Activated CD4-positive, alpha-beta T cell treated with anti-CD3 and anti-CD28 coated beads, Interleukin-2, amount 50 U/mL, for 24 hours (primary cell): ENCODE measurements around the gene WDR3.

Source experiments
- DNase-seq, 2 donors: peaks; one replicate each; pipeline ENCODE4 v3.0.0-alpha.2; 2020; ENCODE audit warnings: low read depth in 1 of 2, low spot score in 1 of 2

WDR3 gene

DNA sequence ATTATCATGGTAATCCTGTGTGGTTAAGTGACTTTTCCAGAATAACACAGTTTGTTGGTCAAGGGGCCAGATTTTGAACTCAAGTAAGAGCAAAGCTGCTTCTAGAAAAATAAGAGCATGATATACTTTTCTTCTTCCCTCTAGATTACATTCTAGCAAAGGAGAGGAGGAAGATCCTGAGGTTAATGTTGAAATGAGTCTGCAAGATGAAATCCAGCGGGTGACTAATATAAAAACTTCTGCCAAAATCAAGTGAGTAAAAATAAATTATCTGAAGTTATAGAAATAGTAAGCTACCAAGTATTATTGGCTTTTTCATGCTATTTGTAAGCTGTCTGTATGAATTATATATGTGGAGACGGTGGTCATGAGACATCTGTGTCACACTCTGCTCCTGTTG, 12.8 kb downstream of the WDR3 start:
- DNase-seq: no peak

- no peak for DNase-seq
Observed at GRCh38 chr1:117952386-117952785, 22.8 kb downstream of the WDR3 start.

- no peak for DNase-seq
Observed at GRCh38 chr1:117959364-117959763, 29.8 kb downstream of the WDR3 start.

DNA sequence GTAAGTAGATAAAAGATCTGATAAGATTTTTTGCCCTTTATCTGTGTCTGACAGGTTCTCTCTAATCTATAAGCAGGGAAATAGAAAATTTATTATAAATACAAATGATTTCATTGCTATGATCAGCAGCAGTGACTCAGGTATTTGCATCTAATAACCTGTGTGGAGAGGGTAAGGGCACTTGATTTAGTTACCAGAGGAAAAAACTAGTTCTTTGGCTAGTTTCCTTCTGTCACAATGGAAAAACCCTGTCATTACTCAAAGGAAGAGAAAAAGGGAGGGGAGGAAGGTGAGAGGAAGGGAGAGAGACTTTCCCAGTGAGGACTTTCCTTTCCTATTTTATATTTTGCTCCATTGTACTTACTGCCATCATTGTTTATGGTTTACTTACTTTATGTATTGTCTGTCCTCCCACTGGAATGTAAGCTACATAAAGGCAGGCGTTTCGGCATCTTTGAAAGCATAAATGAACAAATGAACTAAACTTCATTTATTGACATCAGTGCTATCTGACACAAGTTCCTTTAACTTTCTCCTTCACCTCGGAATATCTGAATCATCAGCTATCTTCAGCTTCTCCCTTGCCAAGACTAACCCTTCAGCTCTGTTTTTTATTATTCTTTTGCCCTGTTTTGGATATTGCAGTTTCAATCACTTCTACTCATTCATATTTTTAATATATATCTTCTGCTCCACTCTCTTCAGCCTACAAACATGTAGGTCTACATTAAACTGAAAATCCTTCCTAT, 34.9 kb downstream of the WDR3 start:
- no peak for DNase-seq

DNA sequence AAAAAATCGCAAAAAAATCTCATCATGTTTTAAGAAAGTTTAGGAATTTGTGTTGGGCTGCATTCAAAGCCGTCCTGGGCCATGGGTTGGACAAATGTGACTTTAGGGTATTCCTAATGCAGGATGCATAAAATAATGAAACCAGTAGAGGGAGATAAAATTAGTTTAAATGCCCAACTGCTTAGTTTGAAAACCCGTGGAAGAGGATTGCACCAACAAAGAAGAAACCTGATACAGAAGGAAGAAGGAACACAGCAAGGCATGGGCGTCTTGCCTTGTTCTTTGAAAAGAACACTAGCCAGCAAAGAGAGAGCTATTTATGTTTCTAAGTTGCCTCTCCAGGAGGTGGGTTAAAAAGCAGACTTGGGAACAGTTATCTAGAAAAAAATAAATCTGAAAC, 37.9 kb downstream of the WDR3 start:
- no peak for DNase-seq

- DNase-seq: no peak
Observed at GRCh38 chr1:117967881-117968280, 38.3 kb downstream of the WDR3 start.

DNA sequence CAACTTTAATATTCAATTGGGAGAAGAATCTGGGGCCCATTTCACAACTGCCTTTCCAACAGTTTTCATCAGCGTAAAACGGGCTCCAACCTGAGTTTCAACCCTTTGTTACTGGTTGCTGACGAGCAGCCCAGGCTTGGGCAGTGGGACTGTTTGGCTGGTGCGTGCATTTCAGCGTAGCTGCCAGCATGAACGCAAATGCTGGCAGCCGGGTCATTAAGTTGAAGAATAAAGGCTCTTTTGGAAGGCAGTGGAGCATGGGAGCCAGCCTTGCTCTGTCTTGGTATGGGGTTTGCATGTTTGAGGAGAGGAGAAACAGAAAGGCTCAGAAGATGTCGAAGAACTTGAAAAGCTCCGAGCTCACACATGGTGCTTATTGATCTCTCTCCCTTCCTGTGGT, 40.7 kb downstream of the WDR3 start:
- no peak for DNase-seq

DNA sequence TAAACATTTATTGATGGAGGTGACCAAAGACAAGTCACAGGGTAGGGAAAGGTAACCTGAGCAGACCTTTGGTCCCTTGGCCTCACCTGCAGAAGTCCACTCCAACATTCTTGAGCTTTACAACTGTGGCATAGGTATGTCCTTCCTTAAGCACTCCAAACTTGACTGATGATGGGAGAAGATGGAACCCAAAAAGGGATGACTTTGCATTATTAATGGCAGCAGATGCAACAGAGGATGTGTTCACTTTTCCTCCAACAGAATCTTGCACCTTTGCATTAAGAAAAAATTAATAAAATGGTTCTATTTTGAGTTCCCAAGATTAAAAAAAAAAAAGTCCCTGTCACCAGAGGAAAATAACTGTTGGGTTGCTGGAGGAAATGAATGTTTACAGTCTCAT, 42.2 kb downstream of the WDR3 start:
- no peak for DNase-seq

- no peak for DNase-seq
Observed at GRCh38 chr1:117976381-117976780, 46.8 kb downstream of the WDR3 start.

DNA sequence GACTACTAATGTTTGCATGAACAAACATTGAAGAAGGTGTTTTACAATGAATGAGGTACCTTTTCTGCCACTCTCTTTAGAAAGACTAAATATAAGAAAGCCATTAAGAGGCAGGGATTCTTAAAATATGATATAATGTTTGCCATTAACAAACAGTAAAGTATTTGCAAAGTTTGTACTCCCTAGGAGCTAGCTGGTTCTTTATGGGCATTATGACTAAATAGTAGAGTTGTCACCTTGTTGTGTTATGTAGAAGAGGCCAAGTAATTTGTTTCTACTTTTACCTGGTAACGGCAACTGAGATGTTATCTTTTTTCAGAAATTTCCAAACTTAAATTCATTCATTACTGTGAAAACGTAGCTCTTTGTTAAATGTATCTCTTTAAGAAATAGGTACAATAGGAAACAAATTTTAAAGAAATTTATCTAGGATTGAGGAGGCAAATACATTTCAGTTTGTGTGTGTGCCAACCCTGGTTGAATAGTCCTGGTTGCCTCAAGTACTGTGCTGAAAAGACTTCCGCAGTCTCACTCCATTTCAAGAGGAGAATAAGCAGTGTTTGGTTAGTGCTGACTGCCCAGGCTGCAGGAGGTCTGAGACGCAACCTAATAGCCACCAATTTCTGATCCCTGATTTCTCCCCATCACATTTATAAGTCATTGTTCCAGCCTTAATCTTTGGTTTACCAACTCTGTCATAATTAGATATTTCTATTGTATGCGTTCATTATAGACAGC, 52.1 kb downstream of the WDR3 start:
- no peak for DNase-seq

DNA sequence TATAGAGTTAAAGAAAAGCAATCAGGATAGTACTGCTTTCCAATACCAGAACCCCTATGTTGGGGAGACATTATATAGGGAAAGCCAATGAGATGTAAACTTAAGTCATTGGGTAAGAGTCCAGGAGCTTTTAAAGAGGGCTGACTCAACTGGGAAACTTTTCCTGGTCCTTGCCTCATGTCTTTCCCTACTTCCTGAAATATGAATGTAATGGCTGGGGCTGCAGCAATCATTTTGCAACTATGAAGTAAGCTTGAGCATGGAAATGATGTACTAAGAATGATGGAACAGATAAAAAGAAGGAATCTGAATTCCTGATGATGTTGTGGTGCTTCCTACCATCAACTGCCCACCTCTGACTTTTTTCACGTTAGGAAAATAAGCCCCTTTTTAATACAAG, 55.7 kb downstream of the WDR3 start:
- no peak for DNase-seq

DNA sequence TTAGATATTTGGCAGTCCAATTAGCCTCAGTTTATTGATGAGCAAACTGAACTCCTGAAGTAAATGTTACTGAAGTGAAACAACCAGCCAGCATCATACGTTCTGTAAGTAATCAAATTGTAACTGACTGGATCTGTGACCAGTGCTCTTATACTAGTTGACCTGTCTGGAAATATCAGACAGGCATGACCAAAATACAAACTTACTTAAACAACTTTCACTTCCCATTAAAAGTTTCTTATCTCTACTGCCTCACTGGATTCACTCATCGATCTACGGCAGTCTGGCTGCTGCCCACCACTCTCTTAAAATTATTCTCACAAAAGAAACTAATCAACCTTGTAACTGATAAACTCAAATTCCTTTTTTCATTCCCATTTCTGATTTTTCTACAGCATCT, 56.4 kb downstream of the WDR3 start:
- DNase-seq: no peak

DNA sequence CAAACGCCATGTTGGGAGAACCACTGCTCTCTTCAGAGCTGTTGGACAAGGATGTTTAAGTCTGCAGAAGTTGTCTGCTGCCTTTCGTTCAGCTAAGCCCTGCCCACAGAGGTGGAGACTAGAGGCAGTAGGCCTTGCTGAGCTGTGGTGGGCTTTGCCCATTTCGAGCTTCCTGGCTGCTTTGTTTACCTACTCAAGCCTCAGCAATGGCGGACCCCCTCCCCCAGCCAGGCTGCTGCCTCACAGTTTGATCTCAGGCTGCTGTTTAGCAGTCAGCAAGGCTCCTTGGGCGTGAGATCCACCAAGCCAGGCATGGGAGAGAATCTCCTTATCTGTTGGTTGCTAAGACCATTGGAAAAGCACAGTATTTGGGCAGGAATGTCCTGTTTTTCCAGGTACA, 74.8 kb downstream of the WDR3 start:
- DNase-seq: no peak

GRCh38 chr1:118007391-118007790, 77.9 kb downstream of the WDR3 start:
- DNase-seq: no peak

DNA sequence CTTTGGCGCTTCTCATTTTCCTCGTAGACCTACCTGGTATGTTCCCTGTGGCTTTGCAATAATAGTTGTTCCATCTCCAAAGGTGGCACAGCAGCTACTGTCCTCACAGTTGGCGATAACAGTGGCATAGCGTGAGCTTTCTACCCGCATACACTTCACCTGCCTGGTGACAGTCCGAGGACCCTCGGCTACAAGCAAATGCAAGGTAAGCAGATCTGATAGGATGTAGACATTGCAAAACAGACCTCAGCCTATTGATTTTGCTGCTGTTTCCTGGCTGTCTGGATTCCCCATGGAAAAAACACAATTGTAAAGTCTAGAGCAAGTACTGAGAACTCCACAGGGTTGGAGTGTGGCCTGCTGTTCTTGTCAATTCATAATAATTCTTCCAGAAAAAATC, 78.5 kb downstream of the WDR3 start:
- DNase-seq: no peak

GRCh38 chr1:118012515-118013124, 83.1 kb downstream of the WDR3 start:
- no peak for DNase-seq

GRCh38 chr1:118013336-118013735, 83.8 kb downstream of the WDR3 start:
- no peak for DNase-seq

GRCh38 chr1:118013938-118014337, 84.4 kb downstream of the WDR3 start:
- no peak for DNase-seq
